Smooth muscle cell (in vitro differentiated cells): ENCODE results near the gene AGAP1. TPM values are rescaled to one million over a fixed set of nuclear protein-coding genes. Genes with fewer than 3 reads are reported as not detected.

Source experiments
- DNase-seq: peaks from one replicate; lab custom pipeline; 2025; ENCODE audit not compliant: unreplicated experiment; lab: John Stamatoyannopoulos, UW
- H2AFZ ChIP-seq: fragments of 200-600 bp; sonication (generic); 2 replicates; pipeline ENCODE4 v1.6.0; 2016; ENCODE audit warnings: antibody characterized with exemption, low read depth, mild to moderate bottlenecking
- H3F3A ChIP-seq: fragments of 200-600 bp; sonication (generic); 2 replicates; pipeline ENCODE4 v1.6.0; 2017; ENCODE audit warnings: antibody characterized with exemption, low read depth
- H3K27ac ChIP-seq: fragments of 200-600 bp; sonication (generic); 2 replicates; pipeline ENCODE4 v1.5.1; 2016; ENCODE audit warnings: low read depth, mild to moderate bottlenecking
- H3K27me3 ChIP-seq: fragments of 200-600 bp; sonication (generic); 2 replicates; pipeline ENCODE4 v1.6.1; 2016; ENCODE audit warnings: low read depth, mild to moderate bottlenecking
- H3K36me3 ChIP-seq: fragments of 200-600 bp; sonication (generic); 2 replicates; pipeline ENCODE4 v1.5.1; 2016; ENCODE audit warnings: low read depth
- H3K4me1 ChIP-seq: fragments of 200-600 bp; sonication (generic); 2 replicates; pipeline ENCODE4 v1.5.1; 2016; ENCODE audit warnings: low read depth
- H3K4me2 ChIP-seq: fragments of 200-600 bp; sonication (generic); 2 replicates; pipeline ENCODE4 v1.6.0; 2016; ENCODE audit warnings: mild to moderate bottlenecking
- H3K4me3 ChIP-seq: fragments of 200-600 bp; sonication (generic); 2 replicates; pipeline ENCODE4 v1.5.1; 2016; ENCODE audit warnings: mild to moderate bottlenecking
- H3K79me2 ChIP-seq: fragments of 200-600 bp; sonication (generic); 2 replicates; pipeline ENCODE4 v1.6.0; 2016; ENCODE audit warnings: low read depth, mild to moderate bottlenecking
- H3K9ac ChIP-seq: fragments of 200-600 bp; sonication (generic); 2 replicates; pipeline ENCODE4 v1.6.0; 2016; ENCODE audit warnings: low read depth
- H3K9me3 ChIP-seq: fragments of 200-600 bp; sonication (generic); replicated peaks from 2 replicates; pipeline ENCODE4 v1.5.1; 2016; ENCODE audit warnings: low read depth
- H4K20me1 ChIP-seq: fragments of 200-600 bp; sonication (generic); 2 replicates; pipeline ENCODE4 v1.6.0; 2016; ENCODE audit warnings: low read depth
- WGBS: methylation state at CpG from one replicate; pipeline ENCODE4 v1.1.7; 2016; ENCODE audit warnings: low lambda C conversion rate; 5-methylcytosine and 5-hydroxymethylcytosine counted together
- polyA plus RNA-seq: library from polyadenylated mRNA; unstranded; fragments of >200 nt; fragmentation: Nextera tagmentation; extraction: Ambion mirVana; gene quantifications from 2 replicates; pipeline ENCODE4 v1.2.1, GENCODE V29; 2016
- total RNA-seq: library from RNA; depleted of rRNA; stranded (reverse); fragments of >200 nt; gene quantifications from 2 replicates; pipeline ENCODE4 v1.2.3, GENCODE V29; 2014
- TF ChIP-seq, protein P1 (sequence below): fragments of 200-600 bp; sonication (generic); IDR thresholded peaks from 2 replicates; pipeline ENCODE4 v1.5.1; 2017; ENCODE audit warnings: borderline replicate concordance, mild to moderate bottlenecking, antibody characterized with exemption; ENCODE audit not compliant: insufficient read depth, poor library complexity, severe bottlenecking

AGAP1 gene
- total and polyA plus RNA-seq, 2 experiments from 2014 or later: 3.9 to 9.8 TPM

DNA sequence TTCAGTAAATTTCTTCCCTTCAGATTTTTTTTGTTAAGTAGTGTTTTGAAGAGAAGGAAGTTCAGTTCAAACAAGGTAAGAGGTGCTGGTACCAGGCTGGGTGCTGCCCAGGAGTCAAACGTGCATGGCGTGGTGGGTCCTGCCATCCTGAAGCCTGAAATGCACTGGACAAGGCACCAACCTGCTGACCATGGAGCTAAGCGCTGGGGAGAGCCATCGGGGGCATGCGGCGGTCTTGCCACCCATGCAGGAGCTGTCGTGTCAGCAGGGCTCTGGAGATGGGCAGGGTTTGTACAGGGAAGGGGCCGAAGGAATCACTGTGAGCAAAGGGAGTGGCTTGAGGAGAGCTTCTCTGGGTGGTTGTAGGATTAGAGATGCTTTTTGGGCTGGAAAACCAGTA lies 547.8 kb downstream of the AGAP1 start:
- Histone ChIP-seq H3F3A (no peaks in the 10 kb centered on the region), H2AFZ (no peak overlapping the region), H3K4me3 (no peak overlapping the region), H3K27ac (no peak overlapping the region), H3K4me2 (no peak overlapping the region), H4K20me1 (no peaks in the 10 kb centered on the region), H3K4me1 (no peaks in the 10 kb centered on the region), H3K36me3 (no peaks in the 10 kb centered on the region), H3K9me3 (no peaks in the 10 kb centered on the region), H3K79me2 (no peaks in the 10 kb centered on the region), H3K27me3 (no peaks in the 10 kb centered on the region), H3K9ac (no peak overlapping the region)
- WGBS: 95% methylated on average over 8 of the region's 8 CpGs
- DNase-seq: no peak
- TF ChIP-seq, protein P1, sequence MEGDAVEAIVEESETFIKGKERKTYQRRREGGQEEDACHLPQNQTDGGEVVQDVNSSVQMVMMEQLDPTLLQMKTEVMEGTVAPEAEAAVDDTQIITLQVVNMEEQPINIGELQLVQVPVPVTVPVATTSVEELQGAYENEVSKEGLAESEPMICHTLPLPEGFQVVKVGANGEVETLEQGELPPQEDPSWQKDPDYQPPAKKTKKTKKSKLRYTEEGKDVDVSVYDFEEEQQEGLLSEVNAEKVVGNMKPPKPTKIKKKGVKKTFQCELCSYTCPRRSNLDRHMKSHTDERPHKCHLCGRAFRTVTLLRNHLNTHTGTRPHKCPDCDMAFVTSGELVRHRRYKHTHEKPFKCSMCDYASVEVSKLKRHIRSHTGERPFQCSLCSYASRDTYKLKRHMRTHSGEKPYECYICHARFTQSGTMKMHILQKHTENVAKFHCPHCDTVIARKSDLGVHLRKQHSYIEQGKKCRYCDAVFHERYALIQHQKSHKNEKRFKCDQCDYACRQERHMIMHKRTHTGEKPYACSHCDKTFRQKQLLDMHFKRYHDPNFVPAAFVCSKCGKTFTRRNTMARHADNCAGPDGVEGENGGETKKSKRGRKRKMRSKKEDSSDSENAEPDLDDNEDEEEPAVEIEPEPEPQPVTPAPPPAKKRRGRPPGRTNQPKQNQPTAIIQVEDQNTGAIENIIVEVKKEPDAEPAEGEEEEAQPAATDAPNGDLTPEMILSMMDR: no peak

DNA sequence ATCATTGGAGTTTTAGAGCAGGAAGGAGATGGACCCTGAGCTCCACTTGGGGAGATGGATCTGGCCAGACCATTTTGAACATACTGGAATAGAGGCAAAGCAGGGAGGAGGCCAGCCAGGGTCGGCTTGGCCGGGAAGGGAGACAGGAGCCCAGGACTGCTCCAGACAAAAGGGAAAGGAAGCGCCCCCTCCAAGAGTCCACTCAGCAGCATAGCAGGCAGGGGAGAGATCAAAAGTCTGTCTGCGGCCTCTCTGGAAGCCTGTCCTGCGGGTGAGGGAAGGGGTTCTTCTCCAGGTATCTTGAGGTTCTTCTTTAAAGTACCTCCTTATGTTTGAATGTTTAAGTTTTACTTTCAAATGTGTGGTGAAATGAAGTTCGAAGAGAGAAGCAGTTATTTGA lies 548.2 kb downstream of the AGAP1 start:
- H3K36me3 ChIP-seq: no peaks in the 10 kb centered on the region
- WGBS: 92% methylated on average over 6 of the region's 6 CpGs
- no peaks in the 10 kb centered on the region for H3F3A ChIP-seq
- H3K9ac ChIP-seq: no peak overlapping the region
- no peaks in the 10 kb centered on the region for H4K20me1 ChIP-seq
- no peaks in the 10 kb centered on the region for H3K9me3 ChIP-seq
- TF ChIP-seq, protein P1: no peak
- H3K4me1 ChIP-seq: no peaks in the 10 kb centered on the region
- no peaks in the 10 kb centered on the region for H3K27me3 ChIP-seq
- no peaks in the 10 kb centered on the region for H3K79me2 ChIP-seq
- no peak overlapping the region for H3K4me2 ChIP-seq
- H2AFZ ChIP-seq: no peak overlapping the region
- no peak for DNase-seq
- H3K27ac ChIP-seq: no peak overlapping the region
- H3K4me3 ChIP-seq: no peak overlapping the region

DNA sequence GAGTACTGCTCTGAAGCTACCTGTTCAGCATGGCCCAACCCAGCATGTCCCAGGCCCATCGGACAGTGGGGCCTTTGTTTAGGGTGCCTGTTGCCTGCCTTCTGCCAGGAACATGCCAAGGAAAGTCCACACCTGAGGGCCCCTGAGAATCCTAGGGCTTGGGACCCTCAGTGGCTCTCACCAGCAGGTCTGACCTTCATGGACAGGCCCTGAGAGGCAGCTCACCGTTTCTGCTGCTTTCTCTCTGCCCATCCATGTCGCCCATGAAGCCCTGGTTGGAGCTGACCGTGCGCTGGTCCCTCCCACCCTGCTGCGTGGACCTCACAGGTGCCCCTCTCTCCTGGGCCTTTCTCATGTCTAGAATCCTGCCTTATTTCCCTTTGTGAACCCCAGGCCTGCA lies 550.3 kb downstream of the AGAP1 start:
- over 99% methylated on average over 6 of the region's 6 CpGs for WGBS
- no peaks in the 10 kb centered on the region for H3K9me3 ChIP-seq
- H3K9ac ChIP-seq: no peak overlapping the region
- no peak overlapping the region for H2AFZ ChIP-seq
- H4K20me1 ChIP-seq: no peaks in the 10 kb centered on the region
- TF ChIP-seq, protein P1: no peak
- no peaks in the 10 kb centered on the region for H3K79me2 ChIP-seq
- H3K27ac ChIP-seq: no peak overlapping the region
- no peaks in the 10 kb centered on the region for H3K27me3 ChIP-seq
- DNase-seq: no peak
- H3K4me2 ChIP-seq: no peak overlapping the region
- H3K4me3 ChIP-seq: no peak overlapping the region
- H3K4me1 ChIP-seq: no peaks in the 10 kb centered on the region
- H3K36me3 ChIP-seq: no peaks in the 10 kb centered on the region
- H3F3A ChIP-seq: no peaks in the 10 kb centered on the region

DNA sequence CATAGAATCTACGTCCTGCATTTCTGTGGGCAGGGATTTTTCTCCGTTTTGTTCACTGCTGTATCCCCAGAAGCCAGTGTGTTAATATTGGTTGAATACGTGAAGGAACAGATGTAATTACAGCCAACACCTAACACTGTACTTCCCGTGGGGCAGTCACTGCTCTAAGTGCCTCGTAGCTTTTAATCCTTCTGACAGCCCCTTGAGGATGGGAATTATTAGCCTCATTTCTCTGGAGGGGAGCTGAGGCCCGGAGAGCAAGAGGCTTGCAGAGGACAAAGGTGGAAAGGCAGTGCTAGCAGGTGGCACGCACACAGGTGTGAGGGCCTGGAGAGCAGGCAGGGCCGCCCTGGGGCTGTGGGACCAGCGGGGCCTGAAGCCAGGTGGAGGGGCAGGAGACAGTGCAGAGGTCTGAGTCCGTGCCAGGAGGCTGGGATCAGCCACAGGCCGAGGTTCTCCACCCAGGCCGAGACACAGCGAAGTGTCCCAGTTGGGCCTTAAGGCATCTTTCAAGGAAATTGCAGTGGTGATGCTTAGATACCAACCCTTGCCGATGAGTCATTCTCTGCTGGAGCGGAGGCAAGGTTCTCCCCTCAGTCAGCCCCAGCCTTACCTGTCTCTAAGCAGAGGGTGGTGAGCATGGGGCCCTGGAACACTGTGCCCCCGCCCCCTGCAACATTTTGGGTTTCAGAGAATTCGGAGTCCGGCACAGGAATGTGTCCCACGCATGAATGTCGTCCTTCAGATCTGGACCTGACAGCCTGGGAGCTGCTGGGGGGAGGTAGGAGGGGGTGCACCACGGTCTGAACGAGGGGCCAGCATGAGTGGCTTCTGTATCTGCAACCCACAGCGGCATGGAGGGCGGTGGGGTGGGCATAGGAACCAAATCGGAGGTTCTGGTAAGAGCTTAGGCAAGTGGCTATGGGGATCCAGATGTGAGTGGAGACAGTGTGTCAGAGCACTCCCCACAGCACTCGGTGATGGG lies 551.7 kb downstream of the AGAP1 start:
- Histone ChIP-seq H2AFZ (no peak overlapping the region), H3K27me3 (no peaks in the 10 kb centered on the region), H3K9ac (no peak overlapping the region), H3K79me2 (no peaks in the 10 kb centered on the region), H3K4me3 (no peak overlapping the region), H3K4me2 (no peak overlapping the region), H3K9me3 (no peaks in the 10 kb centered on the region), H4K20me1 (no peaks in the 10 kb centered on the region), H3F3A (no peaks in the 10 kb centered on the region), H3K36me3 (no peaks in the 10 kb centered on the region), H3K27ac (no peak overlapping the region), H3K4me1 (no peaks in the 10 kb centered on the region)
- no peak for DNase-seq
- TF ChIP-seq, protein P1: no peak
- WGBS: 87% methylated on average over 26 of the region's 26 CpGs
